HepG2 (cell line): Measurements from ENCODE around the gene FBXW8. TPM values are rescaled to one million over a fixed set of nuclear protein-coding genes. Genes with fewer than 3 reads are reported as not detected.

Experiments
- ATAC-seq: fragments of 200-7000 bp; cut with Tn5 transposase; 3 replicates; pipeline ENCODE4 v1.9.1; 2020; ENCODE audit warnings: mild to moderate bottlenecking, moderate library complexity
- BruUV-seq: library from RNA; stranded (reverse); fragments of 400-500 nt; replicated peaks from 2 replicates; lab custom pipeline; 2021; lab: Mats Ljungman, UMichigan
- CTCF ChIA-PET: fragments of 300-600 bp; formaldehyde crosslinking; extraction: SDS; loops from one replicate; lab custom pipeline; 2021; ENCODE audit warnings: low total read pairs, inconsistent platforms, low intra/inter-chr PET ratio; lab: Yijun Ruan, JAX
- POLR2A ChIA-PET: fragments of 350-600 bp; sonication (Branson Sonifier 250); formaldehyde crosslinking; loops from one replicate; lab custom pipeline; 2020; ENCODE audit warnings: antibody characterized with exemption, inconsistent platforms; lab: Yijun Ruan, JAX
- DNase-seq: peaks from one replicate; pipeline ENCODE4 v3.0.0-alpha.2; 2015; ENCODE audit warnings: low spot score
- FAIRE-seq: peaks from 3 replicates; lab custom pipeline; 2011; peaks lifted over from hg19 to GRCh38; lab: Jason Lieb, UNC
- H2AFZ ChIP-seq: one replicate; pipeline ENCODE4 v1.6.1; 2011; ENCODE audit warnings: low read length, inconsistent platforms
- H3K27ac ChIP-seq: fragments of 300-600 bp; 3 replicates; pipeline ENCODE4 v1.8.0; 2011; ENCODE audit warnings: mixed run types, mild to moderate bottlenecking, mixed read lengths, low read length, inconsistent platforms; ENCODE audit not compliant: insufficient read depth; ENCODE audit errors: extremely low read length
- H3K27me3 ChIP-seq, 2 experiments: fragments of 200-600 bp in 1 of 2; 2 replicates in 1 of 2; 3 replicates in 1 of 2; pipeline versions ENCODE4 v1.6.0 to v1.8.0; 2011; ENCODE audit warnings: low read length in 2 of 2, mild to moderate bottlenecking in 2 of 2, moderate library complexity in 2 of 2, inconsistent platforms in 1 of 2; ENCODE audit not compliant: insufficient read depth in 2 of 2, control insufficient read depth in 1 of 2
- H3K36me3 ChIP-seq, 2 experiments: fragments of 200-600 bp in 1 of 2; replicated peaks in 1 of 2; 2 replicates in 1 of 2; 3 replicates in 1 of 2; pipeline versions ENCODE4 v1.5.1 to v1.8.0; 2011; ENCODE audit warnings: low read length in 2 of 2, inconsistent platforms in 1 of 2; ENCODE audit not compliant: insufficient read depth in 2 of 2, control insufficient read depth in 1 of 2
- H3K4me1 ChIP-seq: 2 replicates; pipeline ENCODE4 v1.5.1; 2012; ENCODE audit warnings: low read length, inconsistent platforms; ENCODE audit not compliant: insufficient read depth
- H3K4me2 ChIP-seq: 2 replicates; pipeline ENCODE4 v1.6.0; 2011; ENCODE audit warnings: low read depth, low read length, inconsistent platforms
- H3K4me3 ChIP-seq, 3 experiments: fragments of 200-600 bp in 1 of 3; sonication (generic), shearing (Covaris generic) in 1 of 3; replicated peaks in 1 of 3; 2 replicates each; pipeline ENCODE4 v1.5.1; 2011 to 2016; ENCODE audit warnings: low read length in 3 of 3, inconsistent platforms in 2 of 3, low read depth in 2 of 3, mild to moderate bottlenecking in 2 of 3, control low read depth in 1 of 3, mixed read lengths in 1 of 3; ENCODE audit not compliant: insufficient read depth in 1 of 3
- H3K79me2 ChIP-seq: one replicate; pipeline ENCODE4 v1.6.1; 2011; ENCODE audit warnings: low read length, inconsistent platforms; ENCODE audit not compliant: insufficient read depth
- H3K9ac ChIP-seq: 2 replicates; pipeline ENCODE4 v1.6.0; 2011; ENCODE audit warnings: mild to moderate bottlenecking, low read depth, low read length, inconsistent platforms; ENCODE audit not compliant: insufficient read depth
- H3K9me3 ChIP-seq: 2 replicates; pipeline ENCODE4 v1.5.1; 2012; ENCODE audit warnings: mild to moderate bottlenecking, low read length
- H4K20me1 ChIP-seq: 2 replicates; pipeline ENCODE4 v1.6.0; 2011; ENCODE audit warnings: inconsistent platforms, mild to moderate bottlenecking, low read length, moderate library complexity; ENCODE audit not compliant: insufficient read depth
- FOXJ3 ChIP-seq: sonication (generic); formaldehyde crosslinking; IDR thresholded peaks from 2 replicates; pipeline ENCODE4 v1.4.0; 2020; ENCODE audit warnings: missing genetic modification reagents, mild to moderate bottlenecking, borderline replicate concordance
- FOXP1 ChIP-seq, 2 experiments: fragments of 450-650 bp in 1 of 2; IDR thresholded peaks; 2 replicates each; pipeline ENCODE4 v1.6.1; 2017 to 2018; ENCODE audit warnings: antibody characterized with exemption in 1 of 2
- HMG20B ChIP-seq: conservative IDR thresholded peaks from 2 replicates; pipeline ENCODE4 v1.6.1; 2016; ENCODE audit warnings: missing genetic modification reagents, missing compliant biosample characterization
- MAFG ChIP-seq: sonication (generic); formaldehyde crosslinking; IDR thresholded peaks from 2 replicates; pipeline ENCODE4 v1.5.1; 2020; ENCODE audit warnings: mild to moderate bottlenecking, missing genetic modification reagents
- MEIS2 ChIP-seq: sonication (generic); formaldehyde crosslinking; IDR thresholded peaks from 2 replicates; pipeline ENCODE4 v1.9.0; 2021; ENCODE audit warnings: mild to moderate bottlenecking, missing genetic modification reagents
- MXD4 ChIP-seq: IDR thresholded peaks from 2 replicates; pipeline ENCODE4 v1.6.1; 2016; ENCODE audit warnings: mild to moderate bottlenecking, missing biosample characterization, missing genetic modification reagents
- NBN ChIP-seq: fragments of 450-650 bp; conservative IDR thresholded peaks from 2 replicates; pipeline ENCODE4 v1.6.1; 2017
- PRPF4 ChIP-seq: fragments of 200-400 bp; formaldehyde crosslinking; IDR thresholded peaks from 2 replicates; pipeline ENCODE4 v1.6.1; 2016; ENCODE audit warnings: low read length, low read depth; ENCODE audit not compliant: poor library complexity, severe bottlenecking
- SIX1 ChIP-seq: sonication (generic); formaldehyde crosslinking; IDR thresholded peaks from 2 replicates; pipeline ENCODE4 v1.4.0; 2020; ENCODE audit warnings: missing genetic modification reagents, borderline replicate concordance
- SP140L ChIP-seq: sonication (generic); formaldehyde crosslinking; IDR thresholded peaks from 2 replicates; pipeline ENCODE4 v1.4.0; 2020; ENCODE audit warnings: missing genetic modification reagents, borderline replicate concordance
- YY1 ChIP-seq: IDR thresholded peaks from 2 replicates; pipeline ENCODE4 v1.6.1; 2011; ENCODE audit warnings: low read length, low read depth, moderate library complexity, mild to moderate bottlenecking; ENCODE audit not compliant: insufficient read depth, insufficient replicate concordance
- ZNF10 ChIP-seq: sonication (generic); formaldehyde crosslinking; IDR thresholded peaks from 2 replicates; pipeline ENCODE4 v1.4.0; 2020; ENCODE audit warnings: mild to moderate bottlenecking, low read depth, missing genetic modification reagents, borderline replicate concordance
- ZNF160 ChIP-seq: sonication (generic); formaldehyde crosslinking; IDR thresholded peaks from 2 replicates; pipeline ENCODE4 v1.8.0; 2022; ENCODE audit warnings: mild to moderate bottlenecking, inconsistent platforms, missing genetic modification reagents
- ZNF577 ChIP-seq: sonication (generic); formaldehyde crosslinking; IDR thresholded peaks from 2 replicates; pipeline ENCODE4 v1.4.0; 2020; ENCODE audit warnings: mild to moderate bottlenecking, low read depth, missing genetic modification reagents, borderline replicate concordance
- ZNF687 ChIP-seq: sonication (generic); formaldehyde crosslinking; IDR thresholded peaks from 2 replicates; pipeline ENCODE4 v1.5.1; 2020; ENCODE audit warnings: mild to moderate bottlenecking, missing genetic modification reagents, moderate library complexity
- ZNF75D ChIP-seq: sonication (generic); formaldehyde crosslinking; IDR thresholded peaks from 2 replicates; pipeline ENCODE4 v1.8.1; 2023; ENCODE audit warnings: missing genetic modification reagents, mild to moderate bottlenecking, borderline replicate concordance
- ZNF775 ChIP-seq: sonication (generic); formaldehyde crosslinking; IDR thresholded peaks from 2 replicates; pipeline ENCODE4 v1.4.0; 2020; ENCODE audit warnings: missing genetic modification reagents, mild to moderate bottlenecking, moderate library complexity, borderline replicate concordance
- ZNF850 ChIP-seq: sonication (generic); formaldehyde crosslinking; conservative IDR thresholded peaks from 2 replicates; pipeline ENCODE4 v1.9.0; 2021; ENCODE audit warnings: mild to moderate bottlenecking, missing genetic modification reagents
- WGBS: methylation state at CpG from one replicate; pipeline ENCODE4 v1.1.6; 2017; ENCODE audit warnings: low lambda C conversion rate; 5-methylcytosine and 5-hydroxymethylcytosine counted together
- in situ Hi-C: cut with HindIII; loops from 2 replicates; pipeline ENCODE4 v1.10.0; 2017; ENCODE audit warnings: low pct_unique_long_range_greater_than_20kb; ENCODE audit not compliant: extremely low pct_ligation_motif_present
- intact Hi-C: fragments of 100-400 bp; cut with micrococcal nuclease; formaldehyde crosslinking; loops from one replicate; pipeline ENCODE4 v1.10.0; 2022; ENCODE audit not compliant: unreplicated experiment
- polyA plus RNA-seq, 8 experiments: library from polyadenylated mRNA; depleted of rRNA in 3 of 8; stranded (reverse) in 7 of 8; unstranded in 1 of 8; fragments of >200 nt; fragmentation: Illumina TruSeq in 4 of 8; extraction: Trizol in 4 of 8; gene quantifications; 2 replicates each; pipeline versions ENCODE4 v1.2.1 to v1.2.3, GENCODE V29; 2011 to 2016; ENCODE audit warnings: low read depth in 4 of 8, missing spikeins in 1 of 8, mixed read lengths in 1 of 8; ENCODE audit not compliant: insufficient read depth in 1 of 8
- total RNA-seq, 5 experiments: library from RNA; depleted of rRNA; stranded (reverse); fragments of >200 nt; fragmentation: Illumina TruSeq; extraction: Trizol; gene quantifications; 2 replicates each; pipeline ENCODE4 v1.2.3, GENCODE V29; 2016; ENCODE audit warnings: low read depth in 1 of 5

Gene FBXW8
- total and polyA plus RNA-seq, 2 of the 13 experiments (the other 11 are each of a cell fraction or from before 2014, with no cell fraction given) = 5.1 to 5.9 TPM

DNA sequence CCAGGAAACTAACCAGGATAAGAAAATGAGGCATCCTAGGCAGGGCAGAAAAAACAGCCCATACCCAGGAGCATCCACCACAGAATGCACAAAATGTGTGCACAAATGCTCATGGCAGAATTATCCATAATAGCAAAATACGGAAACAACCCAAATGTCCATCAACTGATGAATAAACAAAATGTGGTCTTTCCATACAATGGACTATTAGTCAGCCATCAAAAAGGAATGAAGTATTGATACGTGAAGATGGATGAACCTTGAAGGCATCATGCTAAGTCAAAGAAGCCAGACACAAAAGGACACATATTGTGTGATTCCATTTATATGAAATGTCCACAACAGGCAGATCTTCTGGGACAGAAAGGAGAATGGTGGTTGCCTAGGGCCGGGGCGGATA lies 48.6 kb upstream of the FBXW8 start:
- ChIA-PET CTCF (no interaction called here), POLR2A (no interaction called here)
- Histone ChIP-seq H3K4me2 (no peak overlapping the region), H4K20me1 (no peaks in the 10 kb centered on the region), H3K9me3 (no peaks in the 10 kb centered on the region), H3K79me2 (no peaks in the 10 kb centered on the region), H2AFZ (no peak overlapping the region), H3K27me3 (peaks cover 0 to 27% of the 10 kb centered on the region in 2 experiments; a peak in 3 of 5 replicates), H3K36me3 (no peaks in the 10 kb centered on the region), H3K27ac (no peak overlapping the region), H3K4me3 (no peak overlapping the region), H3K4me1 (peaks cover 34% of the 10 kb centered on the region), H3K9ac (no peak overlapping the region)
- intact Hi-C loops (no loop called here), in situ Hi-C loops (no loop called here)
- no TSS peak for BruUV-seq
- TF ChIP-seq ZNF577 = no peak
- no peak for TF ChIP-seq ZNF850 (CRISPR knock-in tag)
- no peak for TF ChIP-seq MXD4
- no peak for TF ChIP-seq ZNF775 (CRISPR knock-in tag)
- TF ChIP-seq ZNF10 (CRISPR knock-in tag) = no peak
- no peak for TF ChIP-seq ZNF687 (CRISPR knock-in tag)
- no peak for TF ChIP-seq FOXJ3 (CRISPR knock-in tag)
- TF ChIP-seq FOXP1 (IDR thresholded peaks at IDR 0.05) = no peak
- TF ChIP-seq FOXP1 (CRISPR knock-in tag; IDR thresholded peaks at IDR 0.05) = no peak
- TF ChIP-seq SP140L (CRISPR knock-in tag) = no peak
- no peak for TF ChIP-seq NBN
- no peak for TF ChIP-seq MEIS2 (CRISPR knock-in tag)
- TF ChIP-seq ZNF160 (CRISPR knock-in tag) = no peak
- TF ChIP-seq PRPF4 = no peak
- no peak for TF ChIP-seq ZNF75D (CRISPR knock-in tag)
- TF ChIP-seq MAFG (CRISPR knock-in tag) = no peak
- TF ChIP-seq HMG20B (CRISPR knock-in tag) = no peak
- TF ChIP-seq SIX1 (CRISPR knock-in tag) = no peak
- no peak for TF ChIP-seq YY1
- FAIRE-seq (no peak), ATAC-seq (no peak), DNase-seq (no peak)
- 85% methylated on average over 4 of the region's 4 CpGs for WGBS
